ENCODE measurements around the gene RFX2. TPM values are rescaled to one million over a fixed set of nuclear protein-coding genes. Genes with fewer than 3 reads are reported as not detected.

Gene RFX2
- total and polyA plus RNA-seq, 4 donors, result 0.67 to 5.1 (median 2.8) TPM

DNA sequence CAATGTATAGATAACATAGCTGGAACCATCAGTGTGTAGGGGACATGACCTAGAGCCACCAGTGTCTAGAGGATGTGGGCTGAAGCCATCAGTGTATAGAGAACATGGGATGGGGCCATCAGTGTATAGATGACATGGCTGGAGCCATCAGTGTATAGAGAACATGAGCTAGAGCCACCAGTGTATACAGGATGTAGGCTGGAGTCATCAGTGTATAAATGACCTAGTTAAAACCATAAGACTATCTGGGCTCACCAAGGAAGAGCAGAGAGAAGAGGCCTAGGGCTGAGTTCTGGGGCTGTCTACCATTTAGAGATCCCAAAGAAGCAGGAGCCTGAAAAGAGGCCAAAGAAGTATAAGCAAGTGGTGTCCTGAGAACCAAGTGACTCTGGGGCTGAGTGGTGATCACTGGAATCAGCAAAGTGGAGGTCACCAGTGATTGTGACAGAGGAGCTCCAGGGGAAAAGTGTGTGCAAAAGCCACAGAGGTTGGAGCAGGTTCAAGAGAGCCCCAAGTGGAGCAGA, 41.0 kb downstream of the RFX2 start:
- no peak for DNase-seq (ENCODE audit: low spot score)
- Histone ChIP-seq H3K9me3 (ENCODE audit: control insufficient read depth in 4 of 4, low read length in 3 of 4) (no peaks in the 10 kb centered on the region), H3K4me3 (ENCODE audit: low read depth in 1 of 3, low read length in 3 of 3) (no peak overlapping the region), H3K27ac (ENCODE audit: low read depth in 1 of 2, low read length in 2 of 2) (no peak overlapping the region), H3K36me3 (ENCODE audit: control insufficient read depth in 4 of 4, insufficient read depth in 3 of 4, low read depth in 1 of 4, low read length in 3 of 4) (no peaks in the 10 kb centered on the region), H3K27me3 (ENCODE audit: control insufficient read depth in 4 of 4, insufficient read depth in 4 of 4, low read length in 3 of 4) (no peaks in the 10 kb centered on the region), H3K9ac (ENCODE audit: low read depth in 1 of 2, low read length in 2 of 2) (no peak overlapping the region), H3K4me1 (ENCODE audit: control insufficient read depth in 4 of 4, insufficient read depth in 4 of 4, low read length in 3 of 4) (peaks cover 4 to 25% (median 19%) of the 10 kb centered on the region in 4 donors)
- TF ChIP-seq SP1 (IDR thresholded peaks at IDR 0.05), result no peak
- no peak for TF ChIP-seq JUND (IDR thresholded peaks at IDR 0.05)
- no peak for TF ChIP-seq TAF1 (conservative IDR thresholded peaks at IDR 0.05)
- TF ChIP-seq RXRA (IDR thresholded peaks at IDR 0.05), result no peak
- no peak for TF ChIP-seq HNF4A (conservative IDR thresholded peaks at IDR 0.05)
- TF ChIP-seq, protein P1, sequence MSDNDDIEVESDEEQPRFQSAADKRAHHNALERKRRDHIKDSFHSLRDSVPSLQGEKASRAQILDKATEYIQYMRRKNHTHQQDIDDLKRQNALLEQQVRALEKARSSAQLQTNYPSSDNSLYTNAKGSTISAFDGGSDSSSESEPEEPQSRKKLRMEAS (IDR thresholded peaks at IDR 0.05), result no peak
- TF ChIP-seq, protein P2, sequence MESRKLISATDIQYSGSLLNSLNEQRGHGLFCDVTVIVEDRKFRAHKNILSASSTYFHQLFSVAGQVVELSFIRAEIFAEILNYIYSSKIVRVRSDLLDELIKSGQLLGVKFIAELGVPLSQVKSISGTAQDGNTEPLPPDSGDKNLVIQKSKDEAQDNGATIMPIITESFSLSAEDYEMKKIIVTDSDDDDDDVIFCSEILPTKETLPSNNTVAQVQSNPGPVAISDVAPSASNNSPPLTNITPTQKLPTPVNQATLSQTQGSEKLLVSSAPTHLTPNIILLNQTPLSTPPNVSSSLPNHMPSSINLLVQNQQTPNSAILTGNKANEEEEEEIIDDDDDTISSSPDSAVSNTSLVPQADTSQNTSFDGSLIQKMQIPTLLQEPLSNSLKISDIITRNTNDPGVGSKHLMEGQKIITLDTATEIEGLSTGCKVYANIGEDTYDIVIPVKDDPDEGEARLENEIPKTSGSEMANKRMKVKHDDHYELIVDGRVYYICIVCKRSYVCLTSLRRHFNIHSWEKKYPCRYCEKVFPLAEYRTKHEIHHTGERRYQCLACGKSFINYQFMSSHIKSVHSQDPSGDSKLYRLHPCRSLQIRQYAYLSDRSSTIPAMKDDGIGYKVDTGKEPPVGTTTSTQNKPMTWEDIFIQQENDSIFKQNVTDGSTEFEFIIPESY (IDR thresholded peaks at IDR 0.05), result no peak
- TF ChIP-seq, protein P3, sequence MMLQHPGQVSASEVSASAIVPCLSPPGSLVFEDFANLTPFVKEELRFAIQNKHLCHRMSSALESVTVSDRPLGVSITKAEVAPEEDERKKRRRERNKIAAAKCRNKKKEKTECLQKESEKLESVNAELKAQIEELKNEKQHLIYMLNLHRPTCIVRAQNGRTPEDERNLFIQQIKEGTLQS (IDR thresholded peaks at IDR 0.05), result no peak
- TF ChIP-seq HNF4G (IDR thresholded peaks at IDR 0.05), result no peak
- no peak for TF ChIP-seq GABPA (IDR thresholded peaks at IDR 0.05 in 1 of 2, conservative IDR thresholded peaks at IDR 0.05 in 1 of 2)
- no peak for TF ChIP-seq EGR1 (IDR thresholded peaks at IDR 0.05; ENCODE audit: low read depth in 2 of 2)
- TF ChIP-seq FOXA1 (IDR thresholded peaks at IDR 0.05), result no peak
- TF ChIP-seq, protein P4, sequence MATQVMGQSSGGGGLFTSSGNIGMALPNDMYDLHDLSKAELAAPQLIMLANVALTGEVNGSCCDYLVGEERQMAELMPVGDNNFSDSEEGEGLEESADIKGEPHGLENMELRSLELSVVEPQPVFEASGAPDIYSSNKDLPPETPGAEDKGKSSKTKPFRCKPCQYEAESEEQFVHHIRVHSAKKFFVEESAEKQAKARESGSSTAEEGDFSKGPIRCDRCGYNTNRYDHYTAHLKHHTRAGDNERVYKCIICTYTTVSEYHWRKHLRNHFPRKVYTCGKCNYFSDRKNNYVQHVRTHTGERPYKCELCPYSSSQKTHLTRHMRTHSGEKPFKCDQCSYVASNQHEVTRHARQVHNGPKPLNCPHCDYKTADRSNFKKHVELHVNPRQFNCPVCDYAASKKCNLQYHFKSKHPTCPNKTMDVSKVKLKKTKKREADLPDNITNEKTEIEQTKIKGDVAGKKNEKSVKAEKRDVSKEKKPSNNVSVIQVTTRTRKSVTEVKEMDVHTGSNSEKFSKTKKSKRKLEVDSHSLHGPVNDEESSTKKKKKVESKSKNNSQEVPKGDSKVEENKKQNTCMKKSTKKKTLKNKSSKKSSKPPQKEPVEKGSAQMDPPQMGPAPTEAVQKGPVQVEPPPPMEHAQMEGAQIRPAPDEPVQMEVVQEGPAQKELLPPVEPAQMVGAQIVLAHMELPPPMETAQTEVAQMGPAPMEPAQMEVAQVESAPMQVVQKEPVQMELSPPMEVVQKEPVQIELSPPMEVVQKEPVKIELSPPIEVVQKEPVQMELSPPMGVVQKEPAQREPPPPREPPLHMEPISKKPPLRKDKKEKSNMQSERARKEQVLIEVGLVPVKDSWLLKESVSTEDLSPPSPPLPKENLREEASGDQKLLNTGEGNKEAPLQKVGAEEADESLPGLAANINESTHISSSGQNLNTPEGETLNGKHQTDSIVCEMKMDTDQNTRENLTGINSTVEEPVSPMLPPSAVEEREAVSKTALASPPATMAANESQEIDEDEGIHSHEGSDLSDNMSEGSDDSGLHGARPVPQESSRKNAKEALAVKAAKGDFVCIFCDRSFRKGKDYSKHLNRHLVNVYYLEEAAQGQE (IDR thresholded peaks at IDR 0.05), result no peak
- TF ChIP-seq, protein P5, sequence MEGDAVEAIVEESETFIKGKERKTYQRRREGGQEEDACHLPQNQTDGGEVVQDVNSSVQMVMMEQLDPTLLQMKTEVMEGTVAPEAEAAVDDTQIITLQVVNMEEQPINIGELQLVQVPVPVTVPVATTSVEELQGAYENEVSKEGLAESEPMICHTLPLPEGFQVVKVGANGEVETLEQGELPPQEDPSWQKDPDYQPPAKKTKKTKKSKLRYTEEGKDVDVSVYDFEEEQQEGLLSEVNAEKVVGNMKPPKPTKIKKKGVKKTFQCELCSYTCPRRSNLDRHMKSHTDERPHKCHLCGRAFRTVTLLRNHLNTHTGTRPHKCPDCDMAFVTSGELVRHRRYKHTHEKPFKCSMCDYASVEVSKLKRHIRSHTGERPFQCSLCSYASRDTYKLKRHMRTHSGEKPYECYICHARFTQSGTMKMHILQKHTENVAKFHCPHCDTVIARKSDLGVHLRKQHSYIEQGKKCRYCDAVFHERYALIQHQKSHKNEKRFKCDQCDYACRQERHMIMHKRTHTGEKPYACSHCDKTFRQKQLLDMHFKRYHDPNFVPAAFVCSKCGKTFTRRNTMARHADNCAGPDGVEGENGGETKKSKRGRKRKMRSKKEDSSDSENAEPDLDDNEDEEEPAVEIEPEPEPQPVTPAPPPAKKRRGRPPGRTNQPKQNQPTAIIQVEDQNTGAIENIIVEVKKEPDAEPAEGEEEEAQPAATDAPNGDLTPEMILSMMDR (IDR thresholded peaks at IDR 0.05; ENCODE audit: low read depth, low read length, missing input control), result no peak
- no peak for TF ChIP-seq YY1 (IDR thresholded peaks at IDR 0.05)
- no peak for TF ChIP-seq FOXA2 (IDR thresholded peaks at IDR 0.05)
- no peak for TF ChIP-seq NR2F2 (IDR thresholded peaks at IDR 0.05)
